Activated T-cell treated with anti-CD3 and anti-CD28 coated beads, Interleukin-2, amount 50 U/mL, for 4 hours (primary cell): ENCODE data around the gene CD300A. TPM values are rescaled to one million over a fixed set of nuclear protein-coding genes. Genes with fewer than 3 reads are reported as not detected.

Experiments
- ATAC-seq, 2 donors: fragments of 200-7000 bp; cut with Tn5 transposase; one replicate each; pipeline ENCODE4 v1.10.0; 2021
- DNase-seq: peaks from one replicate; pipeline ENCODE4 v3.0.0-alpha.2; 2020
- H3K27me3 Mint-ChIP-seq: one replicate; pipeline ENCODE4 v1.8.0; 2021; ENCODE audit warnings: low read depth, mixed read lengths
- H3K36me3 Mint-ChIP-seq: one replicate; pipeline ENCODE4 v1.8.0; 2022; ENCODE audit warnings: mixed read lengths; ENCODE audit not compliant: insufficient read depth
- H3K4me1 Mint-ChIP-seq: one replicate; pipeline ENCODE4 v1.8.0; 2021; ENCODE audit warnings: low read depth, mixed read lengths
- H3K4me3 Mint-ChIP-seq: one replicate; pipeline ENCODE4 v1.8.0; 2021; ENCODE audit warnings: mild to moderate bottlenecking, moderate library complexity, mixed read lengths
- H3K9me3 Mint-ChIP-seq: one replicate; pipeline ENCODE4 v1.8.0; 2021; ENCODE audit warnings: mixed read lengths
- total RNA-seq, 3 donors: library from RNA; stranded (reverse); gene quantifications; one replicate each; pipeline ENCODE4 v1.2.1, GENCODE V29; 2021

The CD300A gene
- total RNA-seq, 3 donors from 2014 or later: 1.3 to 2.6 (median 2.1) TPM

DNA sequence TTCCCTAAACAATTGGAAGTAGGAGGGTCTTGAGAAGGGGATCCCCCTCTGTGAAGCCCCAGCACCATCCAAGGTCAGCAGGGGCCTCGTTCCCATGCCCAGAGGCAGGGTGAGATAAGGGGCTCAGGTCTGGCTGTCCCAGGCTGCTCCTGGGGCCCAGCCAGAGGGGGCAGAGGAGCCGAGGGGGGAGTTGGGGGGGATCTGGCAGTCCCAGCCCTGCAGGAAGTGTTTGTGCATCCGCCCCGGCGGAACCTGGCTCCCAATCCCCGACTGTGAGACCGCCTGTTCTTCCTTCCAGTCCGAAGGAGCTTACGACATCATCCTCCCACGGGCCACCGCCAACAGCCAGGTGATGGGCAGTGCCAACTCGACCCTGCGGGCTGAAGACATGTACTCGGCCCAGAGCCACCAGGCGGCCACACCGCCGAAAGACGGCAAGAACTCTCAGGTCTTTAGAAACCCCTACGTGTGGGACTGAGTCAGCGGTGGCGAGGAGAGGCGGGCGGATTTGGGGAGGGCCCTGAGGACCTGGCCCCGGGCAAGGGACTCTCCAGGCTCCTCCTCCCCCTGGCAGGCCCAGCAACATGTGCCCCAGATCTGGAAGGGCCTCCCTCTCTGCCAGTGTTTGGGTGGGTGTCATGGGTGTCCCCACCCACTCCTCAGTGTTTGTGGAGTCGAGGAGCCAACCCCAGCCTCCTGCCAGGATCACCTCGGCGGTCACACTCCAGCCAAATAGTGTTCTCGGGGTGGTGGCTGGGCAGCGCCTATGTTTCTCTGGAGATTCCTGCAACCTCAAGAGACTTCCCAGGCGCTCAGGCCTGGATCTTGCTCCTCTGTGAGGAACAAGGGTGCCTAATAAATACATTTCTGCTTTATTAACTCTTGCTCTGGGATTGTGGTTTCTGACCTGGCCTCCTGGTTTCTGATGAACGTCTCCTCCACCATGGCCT lies 19.6 kb upstream of the CD300A start:
- ATAC-seq (peak; percentile 76 to 98), DNase-seq (peak; percentile 29)
- Mint-ChIP-seq H3K36me3 (no peaks in the 10 kb centered on the region), H3K27me3 (peaks cover 5% of the 10 kb centered on the region), H3K9me3 (no peaks in the 10 kb centered on the region), H3K4me3 (no peak overlapping the region), H3K4me1 (peaks cover 3% of the 10 kb centered on the region)

DNA sequence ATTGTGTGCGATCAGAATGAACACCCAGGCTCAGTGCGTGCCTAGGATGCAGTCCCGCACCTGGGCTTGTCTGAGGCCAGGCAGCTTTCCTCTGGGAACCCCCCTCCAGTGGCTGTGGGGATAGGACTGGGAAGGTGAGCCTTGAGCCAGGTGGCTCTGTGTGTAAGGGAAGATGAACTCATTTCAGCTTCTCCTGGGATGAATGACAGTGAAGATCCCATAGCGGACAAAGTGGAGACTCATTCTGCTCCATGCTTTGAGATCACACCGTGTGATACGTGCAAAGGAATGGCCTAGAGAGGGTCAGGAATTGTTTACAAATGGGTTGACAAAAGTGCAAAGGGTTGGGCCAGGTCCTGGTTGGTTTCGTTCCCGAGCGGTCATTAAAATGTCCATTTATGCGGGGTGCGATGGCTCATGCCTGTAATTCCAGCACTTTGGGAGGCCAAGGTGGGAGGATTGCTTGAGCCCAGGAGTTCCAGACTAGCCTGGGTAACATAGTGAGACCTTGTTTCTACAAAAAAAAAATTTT lies 18.7 kb upstream of the CD300A start:
- no peak for ATAC-seq
- Mint-ChIP-seq H3K36me3 (no peaks in the 10 kb centered on the region), H3K9me3 (no peaks in the 10 kb centered on the region), H3K27me3 (peaks cover 2% of the 10 kb centered on the region), H3K4me3 (no peak overlapping the region), H3K4me1 (peaks cover 10% of the 10 kb centered on the region)
- no peak for DNase-seq

GRCh38 chr17:74448756-74449155 lies 17.7 kb upstream of the CD300A start:
- no peak for DNase-seq

DNA sequence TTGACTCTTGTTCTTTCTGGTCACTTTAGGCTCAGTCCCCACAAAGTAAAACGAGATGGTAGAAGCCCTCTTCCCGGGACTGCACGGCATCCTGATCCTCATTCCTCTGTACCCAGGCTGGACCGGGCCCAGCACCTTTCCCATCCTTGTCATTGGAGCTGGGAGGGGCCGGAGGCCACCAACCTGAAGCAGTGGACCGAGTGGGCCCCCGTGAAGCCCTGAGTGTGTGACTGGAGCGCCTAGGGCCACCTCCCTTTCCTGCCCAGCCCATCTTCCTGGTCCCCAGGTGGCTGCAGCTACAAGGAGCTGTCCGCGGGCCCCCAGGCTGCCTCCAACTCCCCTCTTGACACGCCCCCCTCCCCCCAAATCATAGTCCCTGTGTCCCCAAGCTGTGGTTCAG lies 17.1 kb upstream of the CD300A start:
- DNase-seq: no peak
- no peak for ATAC-seq
- Mint-ChIP-seq H3K4me1 (peaks cover 15% of the 10 kb centered on the region), H3K4me3 (no peak overlapping the region), H3K36me3 (no peaks in the 10 kb centered on the region), H3K9me3 (no peaks in the 10 kb centered on the region), H3K27me3 (no peaks in the 10 kb centered on the region)

More at GRCh38 chr17:74448756-74449155, 17.7 kb upstream of the CD300A start:
- ATAC-seq: no peak
- H3K27me3 Mint-ChIP-seq: peaks cover 2% of the 10 kb centered on the region
- no peak overlapping the region for H3K4me3 Mint-ChIP-seq
- H3K36me3 Mint-ChIP-seq: no peaks in the 10 kb centered on the region
- no peaks in the 10 kb centered on the region for H3K9me3 Mint-ChIP-seq
- H3K4me1 Mint-ChIP-seq: peaks cover 15% of the 10 kb centered on the region

DNA sequence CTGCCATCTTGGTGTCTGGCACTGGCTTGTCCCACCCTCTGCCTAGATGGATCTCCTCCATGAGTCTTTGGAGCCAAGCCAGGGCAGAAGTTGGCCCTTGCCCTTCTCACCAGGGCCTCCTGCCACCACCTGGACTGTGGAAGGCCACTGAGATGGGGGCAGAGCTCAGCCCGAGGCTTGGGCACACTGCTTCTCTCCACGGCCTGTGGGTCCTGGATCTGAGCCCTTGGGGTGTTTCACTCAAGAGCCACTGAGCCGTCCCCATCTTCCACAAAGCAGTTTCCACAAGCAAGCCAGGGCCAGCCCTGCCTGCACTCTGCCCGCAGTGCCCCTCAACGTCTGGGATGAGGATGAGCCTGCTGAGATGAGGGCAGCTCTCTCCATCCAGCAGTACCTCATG lies 16.7 kb upstream of the CD300A start:
- Mint-ChIP-seq H3K27me3 (no peaks in the 10 kb centered on the region), H3K4me1 (peaks cover 15% of the 10 kb centered on the region), H3K4me3 (no peak overlapping the region), H3K36me3 (no peaks in the 10 kb centered on the region), H3K9me3 (no peaks in the 10 kb centered on the region)
- DNase-seq: no peak
- ATAC-seq: no peak

DNA sequence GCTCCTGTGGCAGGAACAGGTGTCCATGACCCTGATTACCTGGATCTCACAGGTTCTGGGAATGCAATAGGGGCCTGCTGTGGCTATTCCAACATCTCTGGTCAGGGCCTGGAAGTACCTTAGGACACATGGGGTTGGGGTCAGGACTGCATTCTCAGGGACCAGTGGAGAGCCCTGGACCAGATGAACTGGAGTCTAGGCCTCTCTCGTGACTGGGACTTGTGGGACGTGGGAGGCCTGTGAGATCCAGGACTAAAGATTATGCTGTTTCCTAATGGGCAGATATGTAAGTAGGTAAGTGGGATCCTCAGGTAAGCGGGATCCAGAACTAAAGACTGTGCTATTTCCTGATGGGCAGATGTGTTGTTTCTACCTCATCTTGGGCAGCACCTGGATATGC lies 16.2 kb upstream of the CD300A start:
- no peaks in the 10 kb centered on the region for H3K9me3 Mint-ChIP-seq
- DNase-seq (no peak), ATAC-seq (no peak)

GRCh38 chr17:74450925-74451403 lies 15.5 kb upstream of the CD300A start:
- Mint-ChIP-seq H3K4me1 (peaks cover 15% of the 10 kb centered on the region), H3K4me3 (no peak overlapping the region), H3K9me3 (no peaks in the 10 kb centered on the region), H3K36me3 (no peaks in the 10 kb centered on the region), H3K27me3 (no peaks in the 10 kb centered on the region)
- ATAC-seq (no peak), DNase-seq (no peak)

More for the DNA sequence above, 16.2 kb upstream of the CD300A start:
- H3K36me3 Mint-ChIP-seq: no peaks in the 10 kb centered on the region
- H3K4me3 Mint-ChIP-seq: no peak overlapping the region
- peaks cover 15% of the 10 kb centered on the region for H3K4me1 Mint-ChIP-seq
- no peaks in the 10 kb centered on the region for H3K27me3 Mint-ChIP-seq

DNA sequence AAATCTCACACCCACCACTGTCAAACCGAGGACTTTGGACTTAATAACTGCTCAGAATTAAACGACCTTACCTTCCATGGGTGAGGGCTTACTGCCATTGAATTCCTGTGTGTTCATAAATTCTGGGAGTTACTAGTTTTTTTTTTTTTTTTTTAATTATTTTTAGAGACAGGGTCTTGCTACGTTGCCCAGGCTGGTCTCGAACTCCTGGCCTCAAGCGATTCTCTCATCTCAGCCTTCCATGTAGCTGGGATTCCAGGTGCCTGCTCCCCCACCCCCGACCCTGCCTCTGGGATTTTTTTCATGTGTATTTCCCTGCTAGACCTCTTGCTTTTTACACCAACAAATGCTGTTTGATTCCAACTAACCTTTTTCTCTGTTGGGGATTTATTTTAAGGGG lies 14.9 kb upstream of the CD300A start:
- DNase-seq (no peak), ATAC-seq (no peak)
- no peaks in the 10 kb centered on the region for H3K27me3 Mint-ChIP-seq
- no peaks in the 10 kb centered on the region for H3K9me3 Mint-ChIP-seq
- peaks cover 15% of the 10 kb centered on the region for H3K4me1 Mint-ChIP-seq
- H3K4me3 Mint-ChIP-seq: no peak overlapping the region
- no peaks in the 10 kb centered on the region for H3K36me3 Mint-ChIP-seq

DNA sequence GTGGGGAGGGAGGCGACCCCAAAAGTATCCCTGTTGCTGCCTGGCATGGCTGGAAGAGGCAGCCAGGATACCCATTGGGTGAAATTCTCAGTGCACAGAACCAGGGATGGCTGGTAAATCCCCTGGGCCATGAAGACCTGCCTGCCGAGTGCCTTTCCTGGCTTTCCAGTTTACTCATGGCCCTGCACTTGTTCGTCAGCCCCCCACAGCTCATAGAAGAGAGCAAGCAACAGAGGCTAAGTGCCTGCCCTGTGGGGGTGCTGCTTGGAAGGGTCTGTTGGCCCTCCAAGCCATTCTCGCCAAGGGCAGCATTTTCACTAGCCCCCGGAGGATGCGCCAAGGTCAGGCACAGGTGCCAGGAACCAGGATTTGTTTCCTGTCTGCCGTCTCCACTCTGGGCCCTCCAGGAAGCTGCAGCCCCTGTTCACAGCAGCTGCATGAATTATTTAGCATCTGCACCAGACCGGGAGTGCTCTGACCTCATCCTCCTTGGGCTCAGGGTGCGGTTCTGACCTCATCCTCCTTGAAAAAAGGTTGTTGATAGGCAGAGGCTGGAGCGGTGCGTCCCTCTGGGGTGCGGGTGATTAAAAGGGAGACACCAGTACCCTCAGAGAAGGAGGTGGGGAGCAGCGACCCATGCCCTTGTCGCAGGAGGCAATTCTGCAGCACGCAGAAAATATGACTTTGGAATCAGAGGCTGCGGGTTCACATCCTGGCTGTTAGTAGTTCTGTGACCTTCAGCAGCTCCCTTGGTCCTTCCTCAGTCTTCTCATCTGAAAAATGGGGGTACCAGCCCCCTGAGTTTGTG lies 14.2 kb upstream of the CD300A start:
- no peaks in the 10 kb centered on the region for H3K36me3 Mint-ChIP-seq
- no peaks in the 10 kb centered on the region for H3K27me3 Mint-ChIP-seq
- H3K4me3 Mint-ChIP-seq: no peak overlapping the region
- no peaks in the 10 kb centered on the region for H3K9me3 Mint-ChIP-seq
- DNase-seq (no peak), ATAC-seq (no peak)
- peaks cover 12% of the 10 kb centered on the region for H3K4me1 Mint-ChIP-seq

GRCh38 chr17:74452841-74453661 lies 13.4 kb upstream of the CD300A start:
- Mint-ChIP-seq H3K27me3 (no peaks in the 10 kb centered on the region), H3K4me1 (peaks cover 18% of the 10 kb centered on the region), H3K9me3 (no peaks in the 10 kb centered on the region), H3K36me3 (no peaks in the 10 kb centered on the region), H3K4me3 (no peak overlapping the region)
- no peak for ATAC-seq
- DNase-seq: no peak

DNA sequence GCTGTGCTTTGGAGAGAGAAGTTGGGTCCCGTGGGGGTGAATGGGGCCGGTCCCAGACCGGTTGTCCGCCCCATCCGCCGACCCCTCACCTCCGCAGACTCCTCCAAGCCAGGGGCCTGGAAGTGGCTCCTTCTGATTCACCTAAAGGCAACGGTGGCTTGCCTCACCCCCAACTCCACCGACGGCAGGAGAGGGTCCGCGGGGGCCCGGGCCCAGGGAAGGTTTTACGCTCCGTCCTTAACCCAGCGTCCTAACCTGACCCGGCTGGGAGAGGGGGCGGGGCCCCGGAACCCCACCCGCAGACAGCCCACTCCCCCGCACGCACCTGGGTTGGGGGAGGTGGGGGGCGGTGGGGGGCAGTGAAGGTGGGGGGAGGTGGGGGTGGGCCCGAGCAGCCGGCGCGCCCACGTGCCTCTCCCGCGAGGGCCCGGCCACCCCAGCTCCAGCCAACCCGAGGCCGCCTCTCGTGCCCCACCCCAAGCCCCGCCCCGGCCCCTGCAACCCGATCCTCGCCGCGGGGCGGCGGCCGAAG lies 12.7 kb upstream of the CD300A start:
- DNase-seq: no peak
- H3K4me3 Mint-ChIP-seq: peak overlapping the region; percentile 29

GRCh38 chr17:74454197-74455024 lies 12.0 kb upstream of the CD300A start:
- peak; percentile 27 to 30 for ATAC-seq
- Mint-ChIP-seq H3K9me3 (no peaks in the 10 kb centered on the region), H3K4me1 (peaks cover 23% of the 10 kb centered on the region), H3K4me3 (no peak overlapping the region), H3K36me3 (no peaks in the 10 kb centered on the region), H3K27me3 (no peaks in the 10 kb centered on the region)
- DNase-seq: peak; percentile 47

More for the DNA sequence above, 12.7 kb upstream of the CD300A start:
- peak; percentile 95 for ATAC-seq
- Mint-ChIP-seq H3K9me3 (no peaks in the 10 kb centered on the region), H3K4me1 (peaks cover 22% of the 10 kb centered on the region), H3K27me3 (no peaks in the 10 kb centered on the region), H3K36me3 (no peaks in the 10 kb centered on the region)

DNA sequence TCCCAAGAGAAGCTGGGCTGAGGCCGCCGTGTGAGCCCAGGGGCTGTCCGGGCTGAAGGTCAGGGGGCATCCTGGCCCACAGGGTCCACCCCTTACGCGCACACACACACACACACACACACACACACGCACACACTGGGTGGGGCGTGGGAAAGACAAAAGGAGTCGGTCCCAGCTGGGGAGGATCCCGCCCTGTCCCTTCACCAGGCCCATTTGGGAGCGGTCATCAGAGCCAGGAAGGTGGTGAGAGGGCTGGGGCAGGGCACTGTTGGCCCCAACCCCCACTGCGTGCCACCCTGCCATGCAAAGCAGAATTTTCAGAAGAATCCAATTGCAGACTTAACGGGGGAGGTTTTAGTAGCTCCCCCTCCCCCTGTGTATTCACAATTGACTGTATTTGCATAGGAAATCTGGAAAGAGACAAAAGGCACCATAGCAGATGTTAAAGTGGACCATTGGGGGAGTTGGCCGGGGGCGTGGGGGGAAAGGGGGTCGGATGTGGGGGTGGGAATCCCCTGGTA lies 11.3 kb upstream of the CD300A start:
- Mint-ChIP-seq H3K27me3 (no peaks in the 10 kb centered on the region), H3K4me1 (peaks cover 24% of the 10 kb centered on the region), H3K9me3 (no peaks in the 10 kb centered on the region), H3K4me3 (no peak overlapping the region), H3K36me3 (no peaks in the 10 kb centered on the region)
- DNase-seq: no peak
- no peak for ATAC-seq
